HG02798 (cell line): ENCODE data around the gene EXOC3L1.
A peak's percentile ranks its signal among the peaks of the same experiment; 100 is the strongest.

ENCODE experiments used
- ATAC-seq: cut with Tn5 transposase; IDR thresholded peaks from one replicate; pipeline ENCODE4 v1.9.1; 2021; ENCODE audit warnings: mild to moderate bottlenecking; ENCODE audit not compliant: unreplicated experiment, poor library complexity

The EXOC3L1 gene

GRCh38 chr16:67150833-67151396 is 39.0 kb downstream of the EXOC3L1 start, which contains the start of gene B3GNT9:
TSS of gene B3GNT9 (minus strand) at chr16:67150998. CDS start at chr16:67150485, 513 bp downstream.
- ATAC-seq = peak; percentile 69

- ATAC-seq = peak; percentile 41
These were observed 39.7 kb downstream of the EXOC3L1 start for GRCh38 chr16:67150047-67150832.

- no peak for ATAC-seq
These were observed 40.5 kb downstream of the EXOC3L1 start for GRCh38 chr16:67149276-67150046.

GRCh38 chr16:67148656-67149275 is 41.2 kb downstream of the EXOC3L1 start:
- no peak for ATAC-seq

GRCh38 chr16:67148221-67148620 is 41.7 kb downstream of the EXOC3L1 start:
- ATAC-seq = no peak

GRCh38 chr16:67147437-67148140 is 42.3 kb downstream of the EXOC3L1 start:
- ATAC-seq = no peak

- ATAC-seq = no peak
These were observed 43.2 kb downstream of the EXOC3L1 start for GRCh38 chr16:67146523-67147357.

- ATAC-seq = no peak
These were observed 44.2 kb downstream of the EXOC3L1 start for GRCh38 chr16:67145746-67146145.

- no peak for ATAC-seq
These were observed 45.0 kb downstream of the EXOC3L1 start for GRCh38 chr16:67144943-67145342.

- ATAC-seq = no peak
These were observed 47.6 kb downstream of the EXOC3L1 start for GRCh38 chr16:67142342-67142741.

- no peak for ATAC-seq
These were observed 48.5 kb downstream of the EXOC3L1 start for GRCh38 chr16:67141391-67141790.

- ATAC-seq = no peak
These were observed 52.3 kb downstream of the EXOC3L1 start for GRCh38 chr16:67137605-67138004.
